Gastrocnemius medialis (tissue), 4 donors: ENCODE results near the gene UBE2QL1. TPM values are rescaled to one million over a fixed set of nuclear protein-coding genes. Genes with fewer than 3 reads are reported as not detected.

ENCODE experiments used
- ATAC-seq, 2 donors: fragments of 150-250 bp; one replicate each; pipeline ENCODE4 v1.9.1; 2016
- DNase-seq, 2 donors: peaks; one replicate each; pipeline ENCODE4 v3.0.0-alpha.2; 2019
- H3K27ac ChIP-seq, 4 donors: fragments of 200-600 bp; sonication (generic); 1 replicate in 1 of 4; 2 replicates in 3 of 4; pipeline ENCODE4 v1.5.1; 2016 to 2018; ENCODE audit warnings: mild to moderate bottlenecking in 2 of 4, moderate library complexity in 1 of 4
- H3K27me3 ChIP-seq, 3 donors: fragments of 200-600 bp; sonication (generic) in 2 of 3; 1 replicate in 1 of 3; 2 replicates in 2 of 3; pipeline versions ENCODE4 v1.5.1 to v1.6.0; 2016 to 2019; ENCODE audit warnings: mild to moderate bottlenecking in 1 of 3, moderate library complexity in 1 of 3
- H3K36me3 ChIP-seq, 2 donors: fragments of 200-600 bp; sonication (generic) in 1 of 2; one replicate each; pipeline ENCODE4 v1.5.1; 2017 to 2018
- H3K4me1 ChIP-seq, 2 donors: fragments of 200-600 bp; sonication (generic) in 1 of 2; one replicate each; pipeline ENCODE4 v1.5.1; 2016 to 2017; ENCODE audit warnings: mild to moderate bottlenecking in 2 of 2
- H3K4me3 ChIP-seq, 4 donors: fragments of 200-600 bp; sonication (generic) in 3 of 4; 1 replicate in 1 of 4; 2 replicates in 3 of 4; pipeline ENCODE4 v1.5.1; 2016 to 2019; ENCODE audit warnings: mild to moderate bottlenecking in 2 of 4
- H3K9me3 ChIP-seq, 3 donors: fragments of 200-600 bp; sonication (generic) in 2 of 3; 1 replicate in 1 of 3; 2 replicates in 2 of 3; pipeline ENCODE4 v1.5.1; 2016 to 2019
- CTCF ChIP-seq, 5 experiments: fragments of 450-650 bp in 3 of 5; fragments of 200-600 bp in 2 of 5; sonication (generic) in 2 of 5; IDR thresholded peaks in 4 of 5; conservative IDR thresholded peaks in 1 of 5; 1 replicate in 4 of 5; 2 replicates in 1 of 5; pipeline ENCODE4 v1.5.1; 2016 to 2019; ENCODE audit warnings: antibody characterized with exemption in 5 of 5, mild to moderate bottlenecking in 3 of 5, moderate library complexity in 3 of 5
- POLR2A ChIP-seq, 2 donors: fragments of 450-650 bp; IDR thresholded peaks; one replicate each; pipeline ENCODE4 v1.6.1; 2017; ENCODE audit warnings: antibody characterized with exemption in 2 of 2, mild to moderate bottlenecking in 2 of 2, moderate library complexity in 2 of 2
- in situ Hi-C, 4 donors: fragments of 200-750 bp; cut with MboI; loops; one replicate each; pipeline versions ENCODE4 v1.15.0 to v1.8.0; 2017; ENCODE audit warnings: low sequenced_read_pairs in 4 of 4
- intact Hi-C: fragments of 100-400 bp; cut with DNase I; formaldehyde crosslinking; loops from one replicate; pipeline ENCODE4 v1.15.1; 2023; ENCODE audit warnings: low total_unique reads
- total RNA-seq, 4 donors: library from RNA; depleted of rRNA; stranded (reverse); fragments of >200 nt; gene quantifications; one replicate each; pipeline versions ENCODE4 v1.1.0 to v1.2.3, GENCODE V29; 2016

UBE2QL1 gene
- total RNA-seq, 4 donors from 2014 or later = 48.8 to 150 (median 67.0) TPM

- in situ Hi-C loops = loop anchor here in 1 of 4 donors (10.0 kb wide), 1 partner anchor 89 kb away; no protein-coding TSS in a partner anchor
Observed at GRCh38 chr5:6543346-6543730, 94.7 kb downstream of the UBE2QL1 start.

GRCh38 chr5:6543830-6544560 lies 95.3 kb downstream of the UBE2QL1 start:
- no peak for DNase-seq
- peak overlapping the region in 2 of 4 donors; percentile 80 to 82 for H3K27ac ChIP-seq
- TF ChIP-seq POLR2A (IDR thresholded peaks at IDR 0.05) (no peak), CTCF (IDR thresholded peaks at IDR 0.05 in 4 of 5, conservative IDR thresholded peaks at IDR 0.05 in 1 of 5) (no peak)
- no peak overlapping the region for H3K4me3 ChIP-seq
- peaks cover 38 to 62% of the 10 kb centered on the region in 2 donors for H3K4me1 ChIP-seq
- intact Hi-C loops (loop anchor here (10.0 kb wide), 1 partner anchor 851 kb away; the partner anchor contains the start of gene ADCY2), in situ Hi-C loops (loop anchor here in 1 of 4 donors (10.0 kb wide), 1 partner anchor 89 kb away; no protein-coding TSS in a partner anchor)
- no peaks in the 10 kb centered on the region for H3K36me3 ChIP-seq
- no peaks in the 10 kb centered on the region for H3K27me3 ChIP-seq
- H3K9me3 ChIP-seq = no peaks in the 10 kb centered on the region
- no peak for ATAC-seq

More at GRCh38 chr5:6543346-6543730, 94.7 kb downstream of the UBE2QL1 start:
- Histone ChIP-seq H3K9me3 (no peaks in the 10 kb centered on the region), H3K27ac (no peak overlapping the region), H3K4me1 (peaks cover 38 to 62% of the 10 kb centered on the region in 2 donors), H3K27me3 (no peaks in the 10 kb centered on the region), H3K36me3 (no peaks in the 10 kb centered on the region), H3K4me3 (no peak overlapping the region)
- no peak for DNase-seq
- intact Hi-C loops = loop anchor here (10.0 kb wide), 1 partner anchor 851 kb away; the partner anchor contains the start of gene ADCY2
- ATAC-seq = no peak
- TF ChIP-seq CTCF (IDR thresholded peaks at IDR 0.05 in 4 of 5, conservative IDR thresholded peaks at IDR 0.05 in 1 of 5) (no peak), POLR2A (IDR thresholded peaks at IDR 0.05) (no peak)

Other genes starting within 250 kb of the UBE2QL1 start
- 10 to 100 TPM; 15.9 to 37.5 (median 32.2) TPM for gene MED10, start 70.3 kb upstream of the UBE2QL1 start, total RNA-seq
- gene NSUN2, start 184.2 kb downstream of the UBE2QL1 start, total RNA-seq = 10 to 100 TPM; 29.4 to 45.9 (median 38.0) TPM
- gene SRD5A1, start 184.6 kb downstream of the UBE2QL1 start, total RNA-seq = 1 to 10 TPM in 3 of 4 donors, under 1 TPM in 1; 0.75 to 4.3 (median 3.3) TPM